C4-2B (cell line): ENCODE data around the gene SPATA21.

Experiments used
- H3K27ac ChIP-seq: fragments of 450-650 bp; 2 replicates; pipeline ENCODE4 v1.5.1; 2017
- ZFX ChIP-seq: fragments of 450-650 bp; IDR thresholded peaks from 2 replicates; pipeline ENCODE4 v1.6.1; 2017
- TF ChIP-seq, protein P1 (sequence below): fragments of 450-650 bp; conservative IDR thresholded peaks from 2 replicates; pipeline ENCODE4 v1.5.1; 2017; ENCODE audit warnings: mild to moderate bottlenecking

The SPATA21 gene

GRCh38 chr1:16451841-16452528 lies 14.8 kb upstream of the SPATA21 start:
- H3K27ac ChIP-seq: no peak overlapping the region
- TF ChIP-seq ZFX: no peak
- TF ChIP-seq, protein P1, sequence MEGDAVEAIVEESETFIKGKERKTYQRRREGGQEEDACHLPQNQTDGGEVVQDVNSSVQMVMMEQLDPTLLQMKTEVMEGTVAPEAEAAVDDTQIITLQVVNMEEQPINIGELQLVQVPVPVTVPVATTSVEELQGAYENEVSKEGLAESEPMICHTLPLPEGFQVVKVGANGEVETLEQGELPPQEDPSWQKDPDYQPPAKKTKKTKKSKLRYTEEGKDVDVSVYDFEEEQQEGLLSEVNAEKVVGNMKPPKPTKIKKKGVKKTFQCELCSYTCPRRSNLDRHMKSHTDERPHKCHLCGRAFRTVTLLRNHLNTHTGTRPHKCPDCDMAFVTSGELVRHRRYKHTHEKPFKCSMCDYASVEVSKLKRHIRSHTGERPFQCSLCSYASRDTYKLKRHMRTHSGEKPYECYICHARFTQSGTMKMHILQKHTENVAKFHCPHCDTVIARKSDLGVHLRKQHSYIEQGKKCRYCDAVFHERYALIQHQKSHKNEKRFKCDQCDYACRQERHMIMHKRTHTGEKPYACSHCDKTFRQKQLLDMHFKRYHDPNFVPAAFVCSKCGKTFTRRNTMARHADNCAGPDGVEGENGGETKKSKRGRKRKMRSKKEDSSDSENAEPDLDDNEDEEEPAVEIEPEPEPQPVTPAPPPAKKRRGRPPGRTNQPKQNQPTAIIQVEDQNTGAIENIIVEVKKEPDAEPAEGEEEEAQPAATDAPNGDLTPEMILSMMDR: no peak

GRCh38 chr1:16450863-16451481 lies 13.7 kb upstream of the SPATA21 start:
- no peak overlapping the region for H3K27ac ChIP-seq
- TF ChIP-seq, protein P1: no peak
- TF ChIP-seq ZFX: no peak

DNA sequence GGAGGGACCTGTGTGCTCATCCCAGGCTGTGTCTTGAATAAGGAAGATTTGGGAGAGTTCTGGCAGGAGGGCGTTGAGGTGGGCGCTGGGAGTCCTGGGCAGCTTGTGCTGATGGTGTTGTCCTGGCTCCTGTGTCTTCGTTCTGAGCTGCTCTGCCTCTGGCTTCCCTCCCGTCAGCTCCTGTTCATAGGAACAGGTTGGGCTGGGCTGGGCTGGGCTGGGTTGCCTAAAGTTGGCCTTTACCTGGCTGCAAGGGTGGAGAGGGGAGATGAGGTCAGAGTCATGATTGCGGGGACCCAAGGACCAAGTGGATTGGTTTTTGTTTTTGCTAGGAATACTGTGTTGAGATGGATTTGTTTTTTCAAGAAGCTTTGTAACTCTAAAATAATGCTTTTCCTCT lies 12.4 kb upstream of the SPATA21 start:
- no peak overlapping the region for H3K27ac ChIP-seq
- TF ChIP-seq ZFX: no peak
- TF ChIP-seq, protein P1: no peak

DNA sequence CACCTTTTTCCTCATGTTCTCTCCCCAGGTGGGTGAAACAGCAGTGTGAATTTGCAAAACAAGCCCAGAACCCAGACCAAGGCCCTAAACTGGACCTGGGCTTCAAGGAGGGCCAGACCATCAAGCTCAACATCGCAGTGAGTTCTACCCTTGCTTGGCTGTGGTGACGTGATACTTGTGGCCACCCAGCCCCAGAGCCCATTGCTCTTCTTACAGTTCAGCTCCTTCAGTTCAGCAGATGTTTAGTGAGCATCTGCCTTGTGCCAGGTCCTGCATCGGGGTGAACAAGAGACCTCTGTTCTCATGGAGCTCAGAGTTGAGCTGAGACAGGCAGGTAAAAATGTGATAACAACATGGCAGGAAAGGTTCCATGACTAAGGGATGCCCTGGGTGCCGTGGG lies 11.8 kb upstream of the SPATA21 start:
- H3K27ac ChIP-seq: no peak overlapping the region
- TF ChIP-seq, protein P1: no peak
- TF ChIP-seq ZFX: no peak

DNA sequence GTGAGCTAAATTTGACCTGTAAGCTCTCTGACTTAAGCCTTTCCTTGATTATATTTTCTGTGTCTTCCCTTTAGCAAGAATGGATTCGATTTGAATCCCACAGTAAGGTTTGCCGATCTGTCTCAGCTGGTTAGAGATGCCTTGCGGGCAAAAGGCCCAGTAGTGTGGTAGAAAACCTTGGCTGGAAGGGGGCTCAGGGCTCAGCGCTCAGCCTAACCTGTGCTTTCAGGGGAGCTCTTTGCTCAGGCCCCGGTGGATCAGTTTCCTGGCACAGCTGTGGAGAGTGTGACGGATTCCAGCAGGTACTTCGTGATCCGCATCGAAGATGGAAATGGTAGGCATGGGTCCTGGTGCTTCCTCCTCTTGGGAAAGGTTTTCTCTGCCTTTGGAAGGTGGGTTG lies 10.4 kb upstream of the SPATA21 start:
- H3K27ac ChIP-seq: no peak overlapping the region
- TF ChIP-seq, protein P1: no peak
- TF ChIP-seq ZFX: no peak

- no peak for TF ChIP-seq ZFX
- TF ChIP-seq, protein P1: no peak
- H3K27ac ChIP-seq: no peak overlapping the region
Observed at GRCh38 chr1:16446116-16446515, 8.9 kb upstream of the SPATA21 start.

GRCh38 chr1:16445052-16445451 lies 7.8 kb upstream of the SPATA21 start:
- H3K27ac ChIP-seq: no peak overlapping the region
- TF ChIP-seq, protein P1: no peak
- TF ChIP-seq ZFX: no peak
